ENCODE results near the gene PAQR5.

DNA sequence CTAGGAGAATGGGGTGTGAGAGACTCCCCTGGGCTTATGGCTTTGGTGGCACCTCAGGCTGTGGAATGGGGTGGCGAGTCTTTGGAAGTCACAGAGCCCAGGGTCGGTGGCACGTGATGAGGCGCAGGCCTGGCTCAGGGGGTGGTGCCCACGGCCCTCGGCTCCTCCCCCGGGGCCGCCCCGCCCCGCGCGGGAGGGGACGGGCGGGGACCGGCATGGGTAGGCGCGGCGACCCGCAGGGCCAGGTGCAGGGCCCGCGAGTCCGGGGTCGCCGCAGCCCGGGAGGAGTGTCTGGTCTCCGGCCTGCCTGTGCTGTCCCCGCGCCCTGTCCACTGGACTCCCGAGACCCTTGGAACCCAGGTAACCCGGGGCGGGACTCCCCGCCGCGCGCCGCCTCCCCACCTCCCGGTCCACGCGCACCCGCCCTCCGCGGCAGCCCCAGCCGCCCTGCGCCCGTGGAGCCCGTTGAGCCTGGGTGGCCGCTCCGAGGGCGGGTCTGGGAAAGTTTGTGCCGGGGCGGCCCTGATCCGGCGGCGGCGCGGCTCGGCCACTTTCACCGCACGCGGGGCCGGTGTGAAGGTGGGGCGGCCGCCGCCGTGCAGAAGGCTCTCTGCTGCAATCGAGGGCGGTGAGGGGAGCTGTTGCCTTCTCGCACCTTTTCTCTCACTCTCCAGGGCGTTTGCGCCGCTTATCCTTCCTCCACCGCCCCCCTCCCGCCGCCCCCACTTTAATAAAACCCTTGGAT, at the start of gene PAQR5:
- TF ChIP-seq, protein P1, sequence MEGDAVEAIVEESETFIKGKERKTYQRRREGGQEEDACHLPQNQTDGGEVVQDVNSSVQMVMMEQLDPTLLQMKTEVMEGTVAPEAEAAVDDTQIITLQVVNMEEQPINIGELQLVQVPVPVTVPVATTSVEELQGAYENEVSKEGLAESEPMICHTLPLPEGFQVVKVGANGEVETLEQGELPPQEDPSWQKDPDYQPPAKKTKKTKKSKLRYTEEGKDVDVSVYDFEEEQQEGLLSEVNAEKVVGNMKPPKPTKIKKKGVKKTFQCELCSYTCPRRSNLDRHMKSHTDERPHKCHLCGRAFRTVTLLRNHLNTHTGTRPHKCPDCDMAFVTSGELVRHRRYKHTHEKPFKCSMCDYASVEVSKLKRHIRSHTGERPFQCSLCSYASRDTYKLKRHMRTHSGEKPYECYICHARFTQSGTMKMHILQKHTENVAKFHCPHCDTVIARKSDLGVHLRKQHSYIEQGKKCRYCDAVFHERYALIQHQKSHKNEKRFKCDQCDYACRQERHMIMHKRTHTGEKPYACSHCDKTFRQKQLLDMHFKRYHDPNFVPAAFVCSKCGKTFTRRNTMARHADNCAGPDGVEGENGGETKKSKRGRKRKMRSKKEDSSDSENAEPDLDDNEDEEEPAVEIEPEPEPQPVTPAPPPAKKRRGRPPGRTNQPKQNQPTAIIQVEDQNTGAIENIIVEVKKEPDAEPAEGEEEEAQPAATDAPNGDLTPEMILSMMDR (IDR thresholded peaks at IDR 0.05), result no peak
- TF ChIP-seq POLR2A (IDR thresholded peaks at IDR 0.05), result peak in 2 of 4 donors; percentile 8 to 26
